ENCODE data around the gene FOXO6.

Gene FOXO6

GRCh38 chr1:41370756-41371420 is 9.7 kb downstream of the FOXO6 start:
- no peak for TF ChIP-seq CTCF (IDR thresholded peaks at IDR 0.05; ENCODE audit: low read depth, low read length, missing control alignments)
- no peak for DNase-seq (ENCODE audit: extremely low read depth, low read depth)
- no peak overlapping the region for H3K4me3 ChIP-seq (replicated peaks; ENCODE audit: low read depth, low read length)

GRCh38 chr1:41371630-41372599 is 10.7 kb downstream of the FOXO6 start:
- no peak for TF ChIP-seq CTCF (IDR thresholded peaks at IDR 0.05; ENCODE audit: low read depth, low read length, missing control alignments)
- H3K4me3 ChIP-seq (replicated peaks; ENCODE audit: low read depth, low read length) = no peak overlapping the region
- DNase-seq (ENCODE audit: extremely low read depth, low read depth) = peak; percentile 16

- TF ChIP-seq CTCF (IDR thresholded peaks at IDR 0.05; ENCODE audit: low read depth, low read length, missing control alignments) = no peak
These were observed 11.4 kb downstream of the FOXO6 start for GRCh38 chr1:41372600-41372993.

GRCh38 chr1:41373373-41373772 is 12.1 kb downstream of the FOXO6 start:
- DNase-seq (ENCODE audit: extremely low read depth, low read depth) = no peak
- no peak overlapping the region for H3K4me3 ChIP-seq (replicated peaks; ENCODE audit: low read depth, low read length)
- TF ChIP-seq CTCF (IDR thresholded peaks at IDR 0.05; ENCODE audit: low read depth, low read length, missing control alignments) = no peak

More at GRCh38 chr1:41372600-41372993, 11.4 kb downstream of the FOXO6 start:
- DNase-seq (ENCODE audit: extremely low read depth, low read depth) = no peak
- no peak overlapping the region for H3K4me3 ChIP-seq (replicated peaks; ENCODE audit: low read depth, low read length)

GRCh38 chr1:41374711-41375110 is 13.5 kb downstream of the FOXO6 start:
- DNase-seq (ENCODE audit: extremely low read depth, low read depth) = no peak
- no peak for TF ChIP-seq CTCF (IDR thresholded peaks at IDR 0.05; ENCODE audit: low read depth, low read length, missing control alignments)
- H3K4me3 ChIP-seq (replicated peaks; ENCODE audit: low read depth, low read length) = no peak overlapping the region

- TF ChIP-seq CTCF (IDR thresholded peaks at IDR 0.05; ENCODE audit: low read depth, low read length, missing control alignments) = no peak
- no peak overlapping the region for H3K4me3 ChIP-seq (replicated peaks; ENCODE audit: low read depth, low read length)
- no peak for DNase-seq (ENCODE audit: extremely low read depth, low read depth)
These were observed 16.2 kb downstream of the FOXO6 start for GRCh38 chr1:41377397-41377796.
